Transverse colon (tissue), 3 donors: ENCODE data around the gene EEPD1.

Experiments used
- CTCF ChIP-seq, 5 experiments: fragments of 200-600 bp in 3 of 5; fragments of 450-650 bp in 2 of 5; sonication (generic) in 3 of 5; IDR thresholded peaks; 1 replicate in 2 of 5; 2 replicates in 3 of 5; pipeline ENCODE4 v1.5.1; 2016 to 2017; ENCODE audit warnings: antibody characterized with exemption in 5 of 5, inconsistent platforms in 3 of 5, mild to moderate bottlenecking in 2 of 5, moderate library complexity in 1 of 5
- POLR2A ChIP-seq: fragments of 450-650 bp; IDR thresholded peaks from one replicate; pipeline ENCODE4 v1.6.1; 2016; ENCODE audit warnings: antibody characterized with exemption, mild to moderate bottlenecking, moderate library complexity

- no peak for TF ChIP-seq POLR2A
- no peak for TF ChIP-seq CTCF (IDR thresholded peaks at IDR 0.05)
Observed at GRCh38 chr7:36309301-36309700, 156.2 kb downstream of the EEPD1 start.
